GM04504 (cell line): ENCODE measurements around the gene PCSK9.
"Not testable (repeated sequence)": the region's sequence is repeated elsewhere in the genome, so short reads cannot be mapped to it uniquely, and the experiment has no call there.

Experiments used
- DNase-seq: peaks from one replicate; pipeline ENCODE4 v3.0.0-alpha.2; 2012; ENCODE audit warnings: low read depth

PCSK9 gene

DNA sequence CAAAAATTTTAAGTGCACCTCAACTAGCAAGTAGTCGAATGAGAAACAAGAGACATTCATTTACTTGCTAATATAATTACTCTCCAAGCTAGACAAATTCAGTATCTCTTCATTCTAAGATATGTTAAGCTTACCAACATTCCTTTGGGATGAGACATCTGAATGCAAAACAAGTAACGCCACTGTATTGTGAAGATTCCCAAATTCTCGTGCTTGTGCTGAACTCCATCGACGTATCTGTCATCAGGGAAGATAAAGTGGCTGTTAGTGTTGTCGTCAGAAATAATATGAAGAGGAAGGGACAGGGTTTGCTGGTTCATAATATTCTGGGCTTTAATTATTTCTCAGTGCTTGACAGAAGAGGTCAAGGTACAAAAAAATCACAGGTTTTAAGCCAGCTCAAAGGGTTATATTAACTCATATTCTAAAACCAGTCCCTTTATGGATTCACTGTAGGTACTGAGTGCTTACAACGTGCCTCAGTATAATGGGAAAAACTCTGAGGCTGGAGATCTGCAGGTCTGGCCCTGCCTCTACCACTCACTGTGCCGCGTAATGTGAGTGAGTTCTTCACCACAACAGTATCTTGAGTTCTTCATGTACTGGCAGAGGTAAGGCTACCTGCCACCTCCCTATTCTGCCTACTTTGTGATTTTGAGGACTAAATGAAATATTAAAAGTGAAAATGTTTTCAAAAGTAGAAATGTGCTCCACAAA is 42.0 kb downstream of the PCSK9 start:
- DNase-seq: peak; percentile 10

DNA sequence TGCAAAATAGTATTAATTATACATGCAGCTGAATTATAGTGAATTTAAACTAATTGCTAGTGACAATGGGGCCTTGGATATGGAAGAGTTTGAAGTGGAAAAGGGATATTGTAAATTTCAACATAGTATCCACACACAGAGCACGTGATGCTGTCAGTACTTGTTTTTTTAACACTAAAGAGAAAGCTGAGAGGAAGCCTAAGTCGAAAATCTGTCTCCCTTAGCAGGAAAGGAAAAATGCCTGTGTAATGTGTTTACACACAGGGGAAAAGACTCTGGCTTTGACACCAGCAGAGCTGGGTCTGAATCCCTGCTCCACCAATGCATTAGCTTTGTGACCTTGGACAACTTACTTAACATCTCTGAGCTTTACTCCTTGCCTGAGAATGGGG is 42.6 kb downstream of the PCSK9 start:
- no peak for DNase-seq

DNA sequence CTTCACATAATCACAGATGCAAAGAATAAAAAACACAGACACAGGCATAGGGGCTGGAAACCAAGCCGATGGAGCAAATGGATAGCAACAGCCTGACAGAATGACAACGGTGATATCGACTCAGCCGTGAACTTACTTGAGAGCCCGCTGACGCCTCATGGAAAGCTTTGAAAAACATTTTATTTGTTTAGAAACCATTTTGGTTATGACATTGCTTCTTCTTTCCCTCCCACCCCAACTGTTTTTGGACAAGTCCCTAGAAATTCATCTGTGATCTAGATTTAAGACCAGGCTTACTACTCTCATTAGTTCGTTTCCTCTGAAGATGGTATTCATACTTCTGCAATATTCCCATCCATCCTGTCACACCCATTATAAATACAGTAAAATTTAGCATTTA is 44.9 kb downstream of the PCSK9 start:
- DNase-seq: no peak

DNA sequence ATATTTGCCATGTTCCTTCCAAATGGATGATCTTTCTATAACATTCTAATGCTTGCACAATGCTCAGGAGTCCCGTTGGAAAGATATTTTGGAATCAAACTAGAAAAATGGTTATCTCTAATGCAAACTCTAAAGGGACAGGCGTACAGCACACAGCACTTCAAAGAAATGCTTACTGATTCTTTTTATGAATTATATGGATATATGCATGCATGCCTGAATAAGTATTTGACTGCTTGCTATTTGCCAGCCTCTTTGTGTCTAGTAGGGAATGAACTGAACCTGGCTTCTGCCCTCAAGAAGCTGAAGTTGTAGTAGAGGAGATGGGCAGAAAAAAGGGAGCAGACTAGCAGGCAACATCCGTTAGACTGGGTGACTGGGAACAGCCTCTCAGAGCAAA is 48.1 kb downstream of the PCSK9 start:
- no peak for DNase-seq

DNA sequence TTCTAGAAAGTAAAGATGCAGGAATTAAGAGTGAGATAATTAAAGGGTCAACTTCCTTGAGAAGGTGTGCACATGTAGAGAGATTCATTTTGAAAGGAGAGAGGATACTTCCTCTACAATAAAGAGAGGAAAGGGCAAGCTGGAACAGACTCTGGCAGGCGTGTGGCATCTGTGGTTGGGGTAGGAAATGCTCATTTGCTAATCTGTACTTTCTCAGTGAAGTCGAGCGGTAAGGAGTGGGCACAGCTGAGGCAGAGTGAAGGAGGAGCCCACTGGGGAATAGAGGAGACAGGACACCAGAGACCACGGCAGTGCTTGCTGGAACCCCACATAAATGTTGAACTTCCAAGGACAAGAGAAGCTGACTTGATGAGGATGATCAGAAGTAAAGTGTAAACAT is 49.1 kb downstream of the PCSK9 start:
- no peak for DNase-seq

DNA sequence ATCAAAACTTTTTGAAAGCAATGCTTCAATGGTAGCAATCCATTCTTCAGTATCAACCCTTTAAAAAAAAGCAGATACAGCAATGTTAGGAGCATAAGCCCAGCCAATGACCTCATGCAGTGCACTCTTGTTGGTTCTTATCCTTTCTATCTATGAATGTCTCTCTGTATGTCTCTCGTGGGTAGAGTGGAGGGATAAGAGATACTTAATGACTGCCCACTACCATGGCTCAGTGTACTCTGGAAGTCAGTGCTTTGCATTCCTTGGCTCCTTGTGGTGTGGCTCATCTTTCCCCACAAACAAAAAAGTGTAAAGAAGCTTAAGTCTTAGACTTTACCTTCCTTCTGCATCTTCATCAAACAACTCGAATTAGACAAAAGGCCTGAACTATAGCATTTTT is 50.3 kb downstream of the PCSK9 start:
- DNase-seq: no peak

DNA sequence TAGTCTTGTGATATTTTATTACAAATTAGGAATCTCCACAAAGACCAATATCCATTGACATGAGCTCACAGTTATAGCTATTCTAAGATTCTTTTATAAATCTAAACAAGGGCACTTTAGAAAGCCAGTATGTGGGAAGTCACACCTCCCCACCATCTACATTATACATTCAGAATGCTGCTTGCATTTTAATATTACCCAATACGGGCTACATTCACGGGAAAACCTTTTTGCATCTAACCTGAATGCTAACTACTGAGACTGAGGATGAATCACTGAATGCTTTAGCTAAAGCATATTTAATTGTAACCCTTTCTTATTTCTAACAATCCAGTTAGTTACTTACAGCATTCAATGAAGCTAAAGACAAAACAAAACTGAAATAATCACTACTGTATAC is 53.1 kb downstream of the PCSK9 start:
- DNase-seq: no peak

DNA sequence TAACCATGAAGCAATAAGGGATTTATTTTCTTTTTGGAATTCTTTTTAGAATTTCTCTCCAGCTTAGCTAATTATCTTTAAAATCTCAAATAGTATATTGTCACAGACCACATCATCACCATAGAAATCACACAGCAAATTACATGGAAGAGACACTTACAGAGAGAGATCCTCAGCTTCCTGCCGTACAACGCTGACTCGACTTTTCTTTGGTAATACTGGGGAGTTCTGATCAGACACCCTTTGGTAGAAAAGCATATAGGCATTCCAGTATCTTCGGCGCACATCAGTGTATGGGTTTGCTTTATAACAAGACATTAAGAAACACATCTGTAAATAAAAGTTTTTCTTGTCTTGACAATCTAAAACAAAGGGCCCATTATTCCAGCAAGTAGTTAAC is 55.7 kb downstream of the PCSK9 start:
- no peak for DNase-seq

DNA sequence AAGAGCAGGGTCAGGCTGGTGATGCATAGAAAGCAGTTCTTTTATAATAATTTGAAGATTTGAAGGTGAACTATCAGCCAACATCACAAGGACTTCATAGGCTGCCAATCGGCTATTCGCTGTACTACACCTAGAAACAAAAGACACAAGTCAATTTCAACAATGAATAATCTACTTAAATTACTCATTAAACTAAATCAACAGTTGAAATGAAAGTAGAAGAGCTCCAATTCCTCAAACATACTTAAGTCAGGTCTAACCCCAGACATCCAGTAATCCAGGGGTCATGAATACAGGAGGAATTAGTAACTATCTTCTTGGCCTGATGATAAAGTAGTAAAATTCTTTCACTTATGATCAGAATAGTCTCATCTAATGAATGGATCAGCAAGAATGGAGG is 64.5 kb downstream of the PCSK9 start:
- DNase-seq: no peak

DNA sequence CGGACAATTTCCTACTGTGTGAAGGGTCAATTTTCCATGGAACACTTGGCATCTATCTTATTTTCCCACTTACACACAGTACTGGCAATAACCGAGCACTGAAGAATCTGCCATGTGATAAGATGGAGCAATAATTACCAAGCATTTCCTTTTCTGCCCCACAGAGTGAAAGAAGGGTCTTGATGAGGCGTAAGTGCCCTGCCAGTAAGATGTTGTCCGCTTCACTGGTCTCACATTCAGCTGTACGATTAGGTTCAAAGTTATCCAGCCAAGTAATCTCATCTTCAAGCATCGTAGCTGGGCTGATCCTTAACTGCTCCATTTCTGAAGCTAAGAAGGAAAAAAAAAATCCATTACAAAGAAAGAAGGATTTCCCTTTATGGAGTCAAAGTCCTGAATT is 67.8 kb downstream of the PCSK9 start:
- DNase-seq: no peak

DNA sequence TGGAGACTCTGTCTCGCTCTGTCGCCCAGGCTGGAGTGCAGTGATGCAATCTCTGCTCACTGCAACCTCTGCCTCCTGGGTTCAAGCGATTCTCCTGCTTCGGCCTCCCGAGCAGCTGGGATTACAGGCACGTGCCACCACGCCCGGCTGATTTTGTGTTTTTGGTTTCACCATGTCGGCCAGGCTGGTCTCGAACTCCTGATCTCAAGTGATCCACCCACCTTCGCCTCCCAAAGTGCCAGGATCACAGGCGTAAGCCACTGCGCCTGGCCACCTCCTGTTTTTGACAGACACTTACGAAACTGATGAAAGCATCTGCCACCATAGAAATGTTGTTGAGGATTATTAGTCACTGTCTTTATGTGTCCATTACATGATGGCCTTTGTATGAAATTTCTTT is 69.7 kb downstream of the PCSK9 start:
- DNase-seq: not testable (repeated sequence)
